HepG2 (cell line): ENCODE results near the gene BICDL1. TPM values are rescaled to one million over a fixed set of nuclear protein-coding genes. Genes with fewer than 3 reads are reported as not detected.

Source experiments
- HNF1A ChIP-seq, 2 experiments: sonication (generic) in 1 of 2; formaldehyde crosslinking in 1 of 2; IDR thresholded peaks; 2 replicates each; pipeline versions ENCODE4 v1.4.0 to v1.6.1; 2016 to 2020; ENCODE audit warnings: borderline replicate concordance in 1 of 2, low read depth in 1 of 2, mild to moderate bottlenecking in 1 of 2, missing genetic modification reagents in 1 of 2
- LCORL ChIP-seq, 2 experiments: fragments of 450-650 bp in 1 of 2; sonication (generic) in 1 of 2; formaldehyde crosslinking in 1 of 2; IDR thresholded peaks; 2 replicates each; pipeline versions ENCODE4 v1.5.0 to v1.6.1; 2017 to 2020; ENCODE audit warnings: antibody characterized with exemption in 1 of 2, missing genetic modification reagents in 1 of 2
- MED13 ChIP-seq: sonication (generic); formaldehyde crosslinking; IDR thresholded peaks from 2 replicates; pipeline ENCODE4 v1.5.0; 2020; ENCODE audit warnings: missing genetic modification reagents
- SNAI1 ChIP-seq: sonication (generic); formaldehyde crosslinking; IDR thresholded peaks from 2 replicates; pipeline ENCODE4 v1.5.0; 2020; ENCODE audit warnings: mild to moderate bottlenecking, missing genetic modification reagents, borderline replicate concordance
- THAP7 ChIP-seq: sonication (generic); formaldehyde crosslinking; IDR thresholded peaks from 2 replicates; pipeline ENCODE4 v1.8.1; 2023; ENCODE audit warnings: mild to moderate bottlenecking, missing genetic modification reagents
- ZNF275 ChIP-seq: sonication (generic); formaldehyde crosslinking; IDR thresholded peaks from 2 replicates; pipeline ENCODE4 v1.8.0; 2022; ENCODE audit warnings: missing genetic modification reagents, mild to moderate bottlenecking, inconsistent platforms, borderline replicate concordance
- ZNF572 ChIP-seq: sonication (generic); formaldehyde crosslinking; IDR thresholded peaks from 2 replicates; pipeline ENCODE4 v1.5.1; 2020; ENCODE audit warnings: mild to moderate bottlenecking, missing genetic modification reagents
- polyA plus RNA-seq, 8 experiments: library from polyadenylated mRNA; depleted of rRNA in 3 of 8; stranded (reverse) in 7 of 8; unstranded in 1 of 8; fragments of >200 nt; fragmentation: Illumina TruSeq in 4 of 8; extraction: Trizol in 4 of 8; gene quantifications; 2 replicates each; pipeline versions ENCODE4 v1.2.1 to v1.2.3, GENCODE V29; 2011 to 2016; ENCODE audit warnings: low read depth in 4 of 8, missing spikeins in 1 of 8, mixed read lengths in 1 of 8; ENCODE audit not compliant: insufficient read depth in 1 of 8
- total RNA-seq, 5 experiments: library from RNA; depleted of rRNA; stranded (reverse); fragments of >200 nt; fragmentation: Illumina TruSeq; extraction: Trizol; gene quantifications; 2 replicates each; pipeline ENCODE4 v1.2.3, GENCODE V29; 2016; ENCODE audit warnings: low read depth in 1 of 5

Gene BICDL1
- total and polyA plus RNA-seq, 2 of the 13 experiments (the other 11 are each of a cell fraction or from before 2014, with no cell fraction given), result 3.6 to 9.7 TPM

GRCh38 chr12:119946213-119946612, 42.8 kb upstream of the BICDL1 start (continued):
- TF ChIP-seq THAP7 (no peak), HNF1A (IDR thresholded peaks at IDR 0.05; ENCODE audit: low read depth) (no peak), HNF1A (CRISPR knock-in tag; IDR thresholded peaks at IDR 0.05; ENCODE audit: borderline replicate concordance) (no peak), ZNF275 (CRISPR knock-in tag) (no peak), SNAI1 (CRISPR knock-in tag) (no peak), MED13 (no peak), LCORL (IDR thresholded peaks at IDR 0.05) (no peak), LCORL (CRISPR knock-in tag; IDR thresholded peaks at IDR 0.05) (no peak), ZNF572 (CRISPR knock-in tag) (no peak)
